ENCODE data around the gene TFAP2A. TPM values are rescaled to one million over a fixed set of nuclear protein-coding genes. Genes with fewer than 3 reads are reported as not detected.

TFAP2A gene
- total RNA-seq, 1 experiment from 2014 or later, result 0.34 TPM

DNA sequence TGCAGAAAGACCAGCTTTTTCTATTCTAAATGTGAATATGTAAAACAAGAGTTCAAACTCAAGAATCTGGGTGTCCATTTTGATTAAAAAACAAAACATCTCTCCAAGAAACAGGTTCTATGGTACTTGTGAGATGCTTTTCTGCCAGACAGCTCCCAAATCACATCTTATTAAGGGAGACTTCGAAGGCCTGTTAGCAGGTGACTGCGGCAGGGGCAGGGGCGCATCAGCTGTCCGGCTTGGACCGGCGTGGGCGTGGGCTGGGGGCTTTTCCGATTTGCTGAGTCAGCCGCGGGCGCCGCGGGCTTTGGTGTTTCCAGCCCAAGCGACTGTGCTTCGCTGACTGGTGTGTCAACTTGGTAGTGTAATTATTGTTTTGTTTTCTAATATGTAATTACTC lies 32.6 kb downstream of the TFAP2A start:
- no peak overlapping the region for H3K9ac ChIP-seq (ENCODE audit: low read length)
- no peaks in the 10 kb centered on the region for H3K27me3 ChIP-seq (ENCODE audit: low read length)
- H3K9me3 ChIP-seq (ENCODE audit: low read length), result no peaks in the 10 kb centered on the region
- H4K20me1 ChIP-seq (ENCODE audit: insufficient read depth, low read depth, low read length), result no peaks in the 10 kb centered on the region
- DNase-seq, result no peak
- no peaks in the 10 kb centered on the region for H3K4me1 ChIP-seq (ENCODE audit: low read length)
- H3K9me2 ChIP-seq (replicated peaks; ENCODE audit: insufficient read depth, low read length), result no peaks in the 10 kb centered on the region
- no peaks in the 10 kb centered on the region for H3K79me2 ChIP-seq (ENCODE audit: low read length)
- no peak overlapping the region for H2AFZ ChIP-seq (ENCODE audit: low read length)
- H3K36me3 ChIP-seq (ENCODE audit: insufficient read depth, low read length), result no peaks in the 10 kb centered on the region
- H3K4me2 ChIP-seq (ENCODE audit: low read depth, low read length, poor library complexity, severe bottlenecking), result no peak overlapping the region
- no peak overlapping the region for H3K27ac ChIP-seq (ENCODE audit: low read length)
- H3K4me3 ChIP-seq (ENCODE audit: low read length), result no peak overlapping the region

DNA sequence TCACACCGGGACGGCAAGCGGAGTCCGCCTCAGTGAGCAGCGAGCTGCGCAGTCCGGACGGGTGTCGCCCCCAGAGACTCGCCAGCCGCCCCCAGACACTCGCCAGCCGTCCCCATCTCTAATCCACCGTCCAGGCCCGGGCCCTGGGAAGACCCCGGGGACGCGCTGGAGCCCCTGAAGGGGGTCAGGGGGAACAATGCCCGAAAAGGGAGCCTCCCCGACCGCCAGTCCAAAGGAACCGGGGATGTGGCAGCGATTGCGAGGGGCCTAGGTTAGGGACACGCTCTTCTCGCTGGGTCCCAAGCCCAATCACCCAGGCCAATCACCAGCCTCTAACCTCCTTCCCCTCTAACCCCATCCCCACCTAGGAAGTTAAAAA lies 33.1 kb downstream of the TFAP2A start:
- Histone ChIP-seq H3K9me2 (replicated peaks; ENCODE audit: insufficient read depth, low read length) (no peaks in the 10 kb centered on the region), H3K27ac (ENCODE audit: low read length) (no peak overlapping the region), H3K27me3 (ENCODE audit: low read length) (no peaks in the 10 kb centered on the region), H4K20me1 (ENCODE audit: insufficient read depth, low read depth, low read length) (no peaks in the 10 kb centered on the region), H3K9me3 (ENCODE audit: low read length) (no peaks in the 10 kb centered on the region), H3K4me3 (ENCODE audit: low read length) (no peak overlapping the region), H2AFZ (ENCODE audit: low read length) (no peak overlapping the region), H3K36me3 (ENCODE audit: insufficient read depth, low read length) (no peaks in the 10 kb centered on the region), H3K9ac (ENCODE audit: low read length) (no peak overlapping the region), H3K4me2 (ENCODE audit: low read depth, low read length, poor library complexity, severe bottlenecking) (no peak overlapping the region), H3K4me1 (ENCODE audit: low read length) (no peaks in the 10 kb centered on the region), H3K79me2 (ENCODE audit: low read length) (no peaks in the 10 kb centered on the region)
- DNase-seq, result no peak

DNA sequence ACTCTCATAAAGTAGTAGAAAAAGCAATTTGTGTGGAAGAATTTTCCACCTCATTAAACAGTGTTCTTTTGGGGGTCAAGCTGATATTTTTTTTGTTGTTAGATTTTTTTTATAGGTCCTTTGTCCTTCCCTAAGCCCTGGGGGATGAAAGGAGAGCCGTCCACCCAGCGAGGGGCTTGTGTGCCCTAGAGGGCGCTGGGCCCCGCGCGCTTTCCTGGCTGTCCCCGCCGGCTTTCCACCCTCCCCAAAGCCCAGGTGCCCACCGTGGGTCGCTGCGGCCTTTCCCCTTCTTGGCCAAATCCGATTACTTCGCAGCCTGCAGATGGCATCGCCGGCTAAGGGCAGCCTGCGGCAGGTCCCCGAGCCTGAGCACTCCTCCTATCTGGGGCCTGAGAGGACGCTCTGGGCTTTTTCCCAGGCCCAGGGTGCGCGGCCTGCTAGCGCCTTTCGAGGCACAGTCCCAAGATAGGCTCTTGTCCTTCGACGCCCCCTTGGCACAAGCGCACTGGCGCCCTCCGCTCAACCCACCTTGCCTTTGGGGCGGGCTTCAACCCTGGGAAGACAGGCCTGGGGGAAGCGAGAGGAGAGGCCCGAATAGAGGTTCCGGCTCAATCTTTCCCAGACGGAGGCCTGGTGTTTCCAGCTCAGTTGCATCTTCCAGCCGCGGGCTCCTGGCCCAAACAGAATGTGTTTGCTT lies 33.6 kb downstream of the TFAP2A start:
- Histone ChIP-seq H3K4me3 (ENCODE audit: low read length) (no peak overlapping the region), H3K4me2 (ENCODE audit: low read depth, low read length, poor library complexity, severe bottlenecking) (no peak overlapping the region), H3K36me3 (ENCODE audit: insufficient read depth, low read length) (no peaks in the 10 kb centered on the region), H3K9me2 (replicated peaks; ENCODE audit: insufficient read depth, low read length) (no peaks in the 10 kb centered on the region), H3K9me3 (ENCODE audit: low read length) (no peaks in the 10 kb centered on the region), H4K20me1 (ENCODE audit: insufficient read depth, low read depth, low read length) (no peaks in the 10 kb centered on the region), H3K9ac (ENCODE audit: low read length) (no peak overlapping the region), H3K27me3 (ENCODE audit: low read length) (no peaks in the 10 kb centered on the region), H3K4me1 (ENCODE audit: low read length) (no peaks in the 10 kb centered on the region), H3K79me2 (ENCODE audit: low read length) (no peaks in the 10 kb centered on the region), H3K27ac (ENCODE audit: low read length) (no peak overlapping the region), H2AFZ (ENCODE audit: low read length) (no peak overlapping the region)
- no peak for DNase-seq

DNA sequence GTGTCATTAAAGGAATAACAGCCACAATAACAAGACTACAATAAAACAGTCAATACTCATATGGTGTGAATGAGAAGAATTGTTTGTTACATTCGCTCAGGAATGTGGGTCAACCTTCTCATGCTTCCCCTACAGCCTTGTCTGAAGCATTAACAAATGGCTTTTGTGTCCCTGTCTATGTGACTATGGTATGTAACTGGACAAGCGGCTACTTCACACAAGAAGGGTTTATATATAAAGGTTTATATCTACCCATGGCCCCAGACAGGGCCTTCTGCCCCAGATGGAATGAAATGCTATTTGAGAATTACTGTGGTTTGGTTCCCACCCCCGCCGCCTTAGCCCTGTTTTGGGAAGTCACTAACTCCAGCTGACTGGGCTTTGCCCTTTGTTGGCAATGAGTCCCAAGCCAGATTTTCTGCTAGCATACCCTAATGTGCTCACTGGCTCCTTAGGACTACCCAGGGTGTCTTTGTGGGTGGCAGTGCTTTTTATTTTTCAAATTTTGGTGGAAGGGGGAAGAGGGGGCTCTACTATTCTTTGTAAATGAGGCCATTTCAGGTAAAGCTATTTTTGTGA lies 39.4 kb downstream of the TFAP2A start:
- no peak overlapping the region for H2AFZ ChIP-seq (ENCODE audit: low read length)
- no peaks in the 10 kb centered on the region for H3K4me1 ChIP-seq (ENCODE audit: low read length)
- H3K9ac ChIP-seq (ENCODE audit: low read length), result no peak overlapping the region
- H3K36me3 ChIP-seq (ENCODE audit: insufficient read depth, low read length), result no peaks in the 10 kb centered on the region
- DNase-seq, result no peak
- no peak overlapping the region for H3K27ac ChIP-seq (ENCODE audit: low read length)
- no peak overlapping the region for H3K4me2 ChIP-seq (ENCODE audit: low read depth, low read length, poor library complexity, severe bottlenecking)
- no peaks in the 10 kb centered on the region for H3K27me3 ChIP-seq (ENCODE audit: low read length)
- no peak overlapping the region for H3K4me3 ChIP-seq (ENCODE audit: low read length)
- H3K9me3 ChIP-seq (ENCODE audit: low read length), result no peaks in the 10 kb centered on the region
- no peaks in the 10 kb centered on the region for H3K9me2 ChIP-seq (replicated peaks; ENCODE audit: insufficient read depth, low read length)
- no peaks in the 10 kb centered on the region for H4K20me1 ChIP-seq (ENCODE audit: insufficient read depth, low read depth, low read length)
- H3K79me2 ChIP-seq (ENCODE audit: low read length), result no peaks in the 10 kb centered on the region

DNA sequence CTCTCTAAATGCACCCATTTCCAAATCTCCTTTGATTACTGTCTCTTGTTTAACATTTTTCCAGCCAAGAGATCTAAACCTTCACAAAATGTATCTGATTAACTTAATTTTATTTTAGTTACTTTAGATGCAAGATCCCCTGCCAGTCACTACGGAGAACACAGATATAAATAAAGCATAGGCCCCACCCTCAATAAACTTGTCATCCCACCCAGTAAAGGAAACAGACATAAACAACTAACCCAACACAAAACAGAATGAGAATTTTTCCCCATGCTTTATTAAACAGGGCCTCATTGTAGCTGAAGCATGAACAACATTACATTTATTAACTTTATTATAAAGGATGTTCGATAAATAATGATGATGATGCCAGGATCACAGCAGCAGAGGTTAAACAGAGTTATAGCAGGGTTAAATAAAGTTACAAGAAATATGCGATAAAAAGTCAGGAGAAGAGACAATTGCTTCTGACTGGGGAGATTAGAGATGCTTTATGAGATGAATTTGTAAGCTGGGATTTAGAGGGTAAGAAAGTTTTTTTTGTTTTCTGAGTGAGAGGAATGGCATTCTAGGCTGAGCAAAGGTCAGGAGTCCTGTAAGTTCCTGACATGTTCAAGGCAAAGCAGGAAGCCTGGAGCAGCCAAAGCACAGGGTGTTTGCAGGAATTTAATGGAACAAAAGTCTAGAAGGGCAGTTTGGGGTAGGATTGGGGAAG lies 41.1 kb downstream of the TFAP2A start:
- H3K27me3 ChIP-seq (ENCODE audit: low read length), result no peaks in the 10 kb centered on the region
- no peak overlapping the region for H3K4me2 ChIP-seq (ENCODE audit: low read depth, low read length, poor library complexity, severe bottlenecking)
- no peaks in the 10 kb centered on the region for H3K36me3 ChIP-seq (ENCODE audit: insufficient read depth, low read length)
- H3K27ac ChIP-seq (ENCODE audit: low read length), result no peak overlapping the region
- no peaks in the 10 kb centered on the region for H3K79me2 ChIP-seq (ENCODE audit: low read length)
- no peaks in the 10 kb centered on the region for H3K9me3 ChIP-seq (ENCODE audit: low read length)
- no peak overlapping the region for H3K4me3 ChIP-seq (ENCODE audit: low read length)
- DNase-seq, result no peak
- no peak overlapping the region for H3K9ac ChIP-seq (ENCODE audit: low read length)
- no peaks in the 10 kb centered on the region for H4K20me1 ChIP-seq (ENCODE audit: insufficient read depth, low read depth, low read length)
- H3K9me2 ChIP-seq (replicated peaks; ENCODE audit: insufficient read depth, low read length), result no peaks in the 10 kb centered on the region
- no peaks in the 10 kb centered on the region for H3K4me1 ChIP-seq (ENCODE audit: low read length)
- no peak overlapping the region for H2AFZ ChIP-seq (ENCODE audit: low read length)

DNA sequence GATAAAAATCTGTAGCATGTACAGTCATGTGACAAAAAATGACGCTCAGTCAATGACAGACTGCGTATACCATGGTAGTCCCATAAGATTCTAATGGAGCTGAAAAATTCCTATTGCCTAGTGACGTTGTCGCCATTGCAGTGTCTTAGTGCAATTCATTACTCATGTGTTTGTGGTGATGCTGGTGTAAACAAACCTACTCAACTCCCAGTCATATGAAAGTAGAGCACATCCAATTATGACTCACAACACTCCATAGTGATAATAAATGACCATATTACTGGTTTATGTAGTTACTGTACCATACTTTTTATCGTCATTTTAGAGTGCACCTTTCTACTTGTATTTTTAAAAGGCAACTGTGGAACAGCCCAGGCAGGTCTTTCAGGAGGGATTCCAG lies 45.0 kb downstream of the TFAP2A start:
- Histone ChIP-seq H3K9ac (ENCODE audit: low read length) (no peak overlapping the region), H3K4me3 (ENCODE audit: low read length) (no peak overlapping the region), H3K9me2 (replicated peaks; ENCODE audit: insufficient read depth, low read length) (no peaks in the 10 kb centered on the region), H3K4me2 (ENCODE audit: low read depth, low read length, poor library complexity, severe bottlenecking) (no peak overlapping the region), H3K4me1 (ENCODE audit: low read length) (no peaks in the 10 kb centered on the region), H3K79me2 (ENCODE audit: low read length) (no peaks in the 10 kb centered on the region), H3K27me3 (ENCODE audit: low read length) (no peaks in the 10 kb centered on the region), H3K36me3 (ENCODE audit: insufficient read depth, low read length) (no peaks in the 10 kb centered on the region), H3K27ac (ENCODE audit: low read length) (no peak overlapping the region), H2AFZ (ENCODE audit: low read length) (no peak overlapping the region), H3K9me3 (ENCODE audit: low read length) (no peaks in the 10 kb centered on the region), H4K20me1 (ENCODE audit: insufficient read depth, low read depth, low read length) (no peaks in the 10 kb centered on the region)
- DNase-seq, result no peak

DNA sequence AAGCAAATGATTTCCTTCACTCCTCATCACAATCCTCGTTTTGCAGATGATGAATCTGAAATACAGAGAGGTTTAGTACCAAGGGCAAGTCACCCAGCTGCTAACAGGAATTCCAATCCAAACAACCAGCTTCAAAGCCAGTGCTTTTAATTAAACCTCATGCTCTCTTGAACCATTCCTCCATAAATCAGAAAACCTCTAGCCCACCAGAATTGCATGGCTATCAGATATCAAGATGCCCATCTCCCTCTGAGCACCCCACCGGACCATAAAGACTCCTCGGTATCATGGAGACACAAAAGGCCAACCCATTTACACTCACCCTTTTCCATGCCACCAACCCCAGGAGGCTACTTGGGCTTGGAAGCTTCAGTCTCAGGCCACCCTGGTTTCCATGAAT lies 46.0 kb downstream of the TFAP2A start:
- Histone ChIP-seq H3K27me3 (ENCODE audit: low read length) (no peaks in the 10 kb centered on the region), H3K4me2 (ENCODE audit: low read depth, low read length, poor library complexity, severe bottlenecking) (no peak overlapping the region), H4K20me1 (ENCODE audit: insufficient read depth, low read depth, low read length) (no peaks in the 10 kb centered on the region), H3K9ac (ENCODE audit: low read length) (no peak overlapping the region), H3K4me1 (ENCODE audit: low read length) (no peaks in the 10 kb centered on the region), H3K4me3 (ENCODE audit: low read length) (no peak overlapping the region), H3K9me3 (ENCODE audit: low read length) (no peaks in the 10 kb centered on the region), H3K36me3 (ENCODE audit: insufficient read depth, low read length) (no peaks in the 10 kb centered on the region), H3K79me2 (ENCODE audit: low read length) (no peaks in the 10 kb centered on the region), H3K27ac (ENCODE audit: low read length) (no peak overlapping the region), H2AFZ (ENCODE audit: low read length) (no peak overlapping the region), H3K9me2 (replicated peaks; ENCODE audit: insufficient read depth, low read length) (no peaks in the 10 kb centered on the region)
- no peak for DNase-seq

DNA sequence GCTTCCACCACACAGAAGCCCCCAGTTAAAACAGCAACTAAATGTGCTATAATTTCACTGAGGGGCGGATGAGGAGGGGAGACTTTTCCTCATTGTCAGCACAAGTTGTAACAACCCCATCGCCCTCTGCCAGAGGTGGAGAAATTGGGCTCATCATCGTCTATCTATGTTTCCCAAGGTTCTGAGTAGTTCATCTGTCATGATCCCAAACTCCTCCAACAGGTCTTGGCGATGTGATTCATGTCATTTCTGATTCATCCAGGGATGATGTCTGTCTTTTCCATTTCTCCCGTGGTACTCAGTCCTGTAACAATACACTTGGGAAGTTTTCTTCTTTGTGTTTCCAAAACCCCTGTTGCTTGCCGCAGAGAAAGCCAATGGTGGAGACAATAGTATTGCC lies 51.0 kb downstream of the TFAP2A start:
- no peak overlapping the region for H3K27ac ChIP-seq (ENCODE audit: low read length)
- H2AFZ ChIP-seq (ENCODE audit: low read length), result no peak overlapping the region
- no peak overlapping the region for H3K9ac ChIP-seq (ENCODE audit: low read length)
- H3K79me2 ChIP-seq (ENCODE audit: low read length), result no peaks in the 10 kb centered on the region
- H3K4me2 ChIP-seq (ENCODE audit: low read depth, low read length, poor library complexity, severe bottlenecking), result no peak overlapping the region
- no peaks in the 10 kb centered on the region for H3K27me3 ChIP-seq (ENCODE audit: low read length)
- H3K9me2 ChIP-seq (replicated peaks; ENCODE audit: insufficient read depth, low read length), result no peaks in the 10 kb centered on the region
- H3K4me3 ChIP-seq (ENCODE audit: low read length), result no peak overlapping the region
- no peaks in the 10 kb centered on the region for H3K9me3 ChIP-seq (ENCODE audit: low read length)
- H3K36me3 ChIP-seq (ENCODE audit: insufficient read depth, low read length), result no peaks in the 10 kb centered on the region
- no peaks in the 10 kb centered on the region for H3K4me1 ChIP-seq (ENCODE audit: low read length)
- H4K20me1 ChIP-seq (ENCODE audit: insufficient read depth, low read depth, low read length), result no peaks in the 10 kb centered on the region
- DNase-seq, result no peak
